CD4-positive, alpha-beta T cell treated with Interleukin-2 at 100 ng/mL for 4 hours (primary cell): ENCODE results near the gene SYDE2.
"Not testable (repeated sequence)": the region's sequence is repeated elsewhere in the genome, so short reads cannot be mapped to it uniquely, and the experiment has no call there.

Source experiments
- DNase-seq: peaks from one replicate; pipeline ENCODE4 v3.0.0-alpha.2; 2020; ENCODE audit warnings: low spot score

SYDE2 gene, protein sequence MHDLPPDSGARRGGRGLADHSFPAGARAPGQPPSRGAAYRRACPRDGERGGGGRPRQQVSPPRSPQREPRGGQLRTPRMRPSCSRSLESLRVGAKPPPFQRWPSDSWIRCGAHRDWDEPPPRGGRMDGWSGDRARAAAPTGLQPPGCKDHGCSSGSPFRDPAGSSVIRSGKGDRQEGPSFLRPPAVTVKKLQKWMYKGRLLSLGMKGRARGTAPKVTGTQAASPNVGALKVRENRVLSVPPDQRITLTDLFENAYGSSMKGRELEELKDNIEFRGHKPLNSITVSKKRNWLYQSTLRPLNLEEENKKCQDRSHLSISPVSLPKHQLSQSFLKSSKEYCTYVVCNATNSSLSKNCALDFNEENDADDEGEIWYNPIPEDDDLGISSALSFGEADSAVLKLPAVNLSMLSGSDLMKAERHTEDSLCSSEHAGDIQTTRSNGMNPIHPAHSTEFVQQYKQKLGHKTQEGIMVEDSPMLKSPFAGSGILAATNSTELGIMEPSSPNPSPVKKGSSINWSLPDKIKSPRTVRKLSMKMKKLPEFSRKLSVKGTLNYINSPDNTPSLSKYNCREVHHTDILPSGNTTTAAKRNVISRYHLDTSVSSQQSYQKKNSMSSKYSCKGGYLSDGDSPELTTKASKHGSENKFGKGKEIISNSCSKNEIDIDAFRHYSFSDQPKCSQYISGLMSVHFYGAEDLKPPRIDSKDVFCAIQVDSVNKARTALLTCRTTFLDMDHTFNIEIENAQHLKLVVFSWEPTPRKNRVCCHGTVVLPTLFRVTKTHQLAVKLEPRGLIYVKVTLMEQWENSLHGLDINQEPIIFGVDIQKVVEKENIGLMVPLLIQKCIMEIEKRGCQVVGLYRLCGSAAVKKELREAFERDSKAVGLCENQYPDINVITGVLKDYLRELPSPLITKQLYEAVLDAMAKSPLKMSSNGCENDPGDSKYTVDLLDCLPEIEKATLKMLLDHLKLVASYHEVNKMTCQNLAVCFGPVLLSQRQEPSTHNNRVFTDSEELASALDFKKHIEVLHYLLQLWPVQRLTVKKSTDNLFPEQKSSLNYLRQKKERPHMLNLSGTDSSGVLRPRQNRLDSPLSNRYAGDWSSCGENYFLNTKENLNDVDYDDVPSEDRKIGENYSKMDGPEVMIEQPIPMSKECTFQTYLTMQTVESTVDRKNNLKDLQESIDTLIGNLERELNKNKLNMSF

DNA sequence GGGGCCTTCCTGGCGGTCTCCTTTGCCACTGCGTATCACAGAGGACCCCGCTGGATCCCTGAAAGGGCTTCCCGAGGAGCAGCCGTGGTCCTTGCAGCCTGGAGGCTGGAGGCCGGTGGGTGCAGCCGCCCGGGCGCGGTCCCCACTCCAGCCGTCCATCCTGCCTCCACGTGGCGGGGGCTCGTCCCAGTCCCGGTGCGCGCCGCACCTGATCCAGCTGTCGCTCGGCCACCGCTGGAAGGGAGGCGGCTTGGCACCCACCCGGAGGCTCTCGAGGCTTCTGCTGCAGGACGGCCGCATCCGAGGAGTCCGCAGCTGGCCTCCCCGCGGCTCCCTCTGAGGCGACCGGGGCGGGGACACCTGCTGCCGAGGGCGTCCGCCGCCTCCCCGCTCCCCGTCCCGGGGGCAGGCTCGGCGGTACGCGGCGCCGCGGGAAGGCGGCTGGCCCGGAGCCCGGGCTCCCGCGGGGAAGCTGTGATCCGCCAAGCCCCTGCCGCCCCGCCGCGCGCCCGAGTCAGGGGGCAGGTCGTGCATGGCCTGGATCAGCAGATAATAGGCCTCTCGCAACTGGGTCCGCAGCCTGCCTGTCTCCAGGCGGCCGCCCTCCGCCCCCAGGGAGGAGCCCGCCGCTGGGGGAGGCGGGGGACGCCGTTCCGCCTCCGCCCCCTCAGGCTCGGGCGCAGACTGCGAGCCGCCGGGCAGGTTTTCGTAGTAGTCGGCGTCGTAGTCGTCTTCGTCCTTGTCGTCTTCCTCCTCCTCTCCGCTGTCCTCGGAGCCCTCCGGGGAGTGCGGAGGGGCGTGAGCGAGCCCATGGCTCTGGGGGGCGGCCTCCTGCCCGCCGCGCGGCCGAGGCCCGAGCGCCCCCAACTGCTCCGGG lies at the start of gene SYDE2:
SYDE2 (minus strand) TSS at position 554 of the 877 bp plus-strand sequence; CDS start at position 534, 20 bp downstream.
- DNase-seq = peak; percentile 78

GRCh38 chr1:85249042-85249441 lies 48.2 kb upstream of the SYDE2 start:
- not testable (repeated sequence) for DNase-seq

- DNase-seq = no peak
Measured at GRCh38 chr1:85245891-85246290, 45.1 kb upstream of the SYDE2 start.

- DNase-seq = no peak
Measured at GRCh38 chr1:85245456-85245855, 44.6 kb upstream of the SYDE2 start.

DNA sequence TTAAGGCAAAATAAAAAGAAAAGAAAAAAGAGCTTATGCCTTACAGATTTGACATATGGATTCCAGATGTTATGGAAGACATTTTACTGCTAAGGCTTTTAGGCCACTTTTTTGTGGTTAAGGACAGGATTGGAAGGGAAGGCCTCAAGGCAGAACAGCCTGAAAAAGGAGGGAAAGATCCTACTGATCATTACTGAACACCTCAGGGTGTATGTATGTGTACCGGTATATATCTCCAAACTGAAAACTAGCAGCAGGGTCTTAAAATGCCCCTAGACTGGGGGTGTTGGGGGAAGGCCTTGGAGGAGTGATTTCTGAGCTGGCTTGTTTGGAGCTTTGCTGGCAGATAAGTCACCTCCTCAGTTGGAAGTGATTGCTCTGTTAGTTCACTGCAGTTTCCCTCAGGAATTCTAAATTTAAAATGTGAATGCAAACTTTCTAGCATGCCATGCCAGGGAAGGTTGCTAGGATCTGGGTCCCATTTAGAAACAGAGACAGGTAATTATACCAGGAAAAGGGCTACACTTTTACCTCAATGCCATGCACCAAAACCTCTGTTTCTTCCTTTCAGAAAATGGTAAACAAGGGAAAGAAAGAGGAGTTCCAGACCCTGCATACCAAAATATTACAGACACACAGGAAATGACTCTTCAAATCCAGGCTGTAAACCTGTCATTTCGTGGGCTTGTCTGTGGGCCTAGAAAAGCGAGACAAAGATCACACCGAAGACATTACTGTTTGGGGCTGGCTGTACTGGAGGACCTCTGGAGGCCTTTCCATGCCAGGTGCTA lies 43.6 kb upstream of the SYDE2 start:
- DNase-seq = no peak

DNA sequence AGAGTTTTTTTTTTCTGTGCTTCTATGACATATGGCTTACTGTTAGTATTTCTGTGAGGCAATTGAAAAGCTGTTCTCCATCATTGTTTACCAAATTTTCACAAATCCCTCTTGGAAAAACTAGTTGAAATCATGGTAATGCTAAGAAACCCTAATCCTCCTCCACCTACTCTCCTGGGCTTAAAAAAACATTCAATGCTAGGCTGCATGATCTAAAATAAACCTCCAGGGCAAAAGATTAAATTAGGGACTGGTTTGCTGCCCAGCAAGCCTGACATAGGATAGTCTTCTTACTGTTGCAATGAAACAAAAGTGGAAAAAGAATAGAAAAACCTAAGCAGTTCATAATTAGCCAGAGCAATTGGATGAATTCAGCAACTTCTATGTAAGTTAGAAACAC lies 42.6 kb upstream of the SYDE2 start:
- DNase-seq = no peak

- DNase-seq = no peak
Measured at GRCh38 chr1:85240643-85241042, 39.8 kb upstream of the SYDE2 start.

- peak; percentile 30 for DNase-seq
Measured at GRCh38 chr1:85240174-85240601, 39.4 kb upstream of the SYDE2 start.

DNA sequence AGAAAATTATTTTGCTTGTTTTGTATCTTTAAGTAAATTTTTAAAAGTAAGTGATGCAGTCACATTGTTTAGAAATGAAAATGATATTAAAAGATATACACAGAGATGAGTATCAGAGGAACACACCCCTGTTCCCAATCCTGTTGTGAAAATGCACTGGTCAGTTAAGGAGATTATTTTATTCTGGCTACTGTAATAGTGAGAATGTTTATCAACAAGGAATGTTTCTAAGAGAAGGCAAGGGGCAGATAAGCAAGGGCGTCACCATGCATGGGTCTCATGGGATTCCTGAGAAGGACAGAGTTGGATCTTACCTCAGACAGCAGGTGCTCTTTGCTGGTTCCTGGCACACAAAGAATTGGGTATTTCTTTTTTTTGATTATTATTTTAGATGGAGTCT lies 36.8 kb upstream of the SYDE2 start:
- DNase-seq = no peak

DNA sequence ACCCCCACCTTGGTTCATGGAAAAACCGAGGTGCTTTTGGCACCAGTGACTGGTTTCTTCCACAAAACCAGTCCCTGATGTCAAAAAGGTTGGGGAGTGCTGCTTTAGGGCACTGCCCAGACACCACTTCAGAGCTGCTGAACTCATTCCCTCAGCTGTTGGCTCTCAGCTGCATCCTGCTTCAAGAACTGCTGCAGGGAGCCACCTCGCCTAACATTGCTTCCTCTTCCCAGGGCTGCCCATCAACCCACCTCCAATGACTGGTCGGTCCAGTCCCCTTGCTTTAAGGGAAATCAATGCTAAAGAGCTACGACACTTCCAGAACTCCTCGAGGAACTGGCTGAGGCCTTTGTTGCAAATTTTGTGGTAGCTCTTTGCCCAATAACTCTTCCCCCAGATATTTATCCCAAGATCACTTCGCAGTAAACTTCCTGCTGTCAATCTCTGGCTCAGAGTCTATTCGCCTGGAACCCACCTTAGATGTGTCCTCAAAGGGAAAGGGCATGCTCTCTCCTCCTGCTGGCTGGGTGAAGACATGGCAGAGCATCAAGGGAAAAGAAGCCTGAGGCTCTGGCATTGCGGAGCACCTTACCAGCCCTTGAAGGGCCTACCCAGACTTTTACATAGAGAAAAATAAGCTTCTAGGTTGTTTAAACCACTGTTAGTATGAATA lies 29.6 kb upstream of the SYDE2 start:
- DNase-seq = no peak

GRCh38 chr1:85229574-85230097 lies 28.8 kb upstream of the SYDE2 start:
- DNase-seq = no peak

- DNase-seq = no peak
Measured at GRCh38 chr1:85228972-85229371, 28.2 kb upstream of the SYDE2 start.

- no peak for DNase-seq
Measured at GRCh38 chr1:85225624-85226380, 25.0 kb upstream of the SYDE2 start.

GRCh38 chr1:85224734-85225623 lies 24.2 kb upstream of the SYDE2 start:
- no peak for DNase-seq

- no peak for DNase-seq
Measured at GRCh38 chr1:85224295-85224694, 23.5 kb upstream of the SYDE2 start.

- DNase-seq = no peak
Measured at GRCh38 chr1:85223334-85223733, 22.5 kb upstream of the SYDE2 start.

- DNase-seq = no peak
Measured at GRCh38 chr1:85220756-85221201, 20.0 kb upstream of the SYDE2 start.
